ENCODE data around the gene B3GALNT1.

DNA sequence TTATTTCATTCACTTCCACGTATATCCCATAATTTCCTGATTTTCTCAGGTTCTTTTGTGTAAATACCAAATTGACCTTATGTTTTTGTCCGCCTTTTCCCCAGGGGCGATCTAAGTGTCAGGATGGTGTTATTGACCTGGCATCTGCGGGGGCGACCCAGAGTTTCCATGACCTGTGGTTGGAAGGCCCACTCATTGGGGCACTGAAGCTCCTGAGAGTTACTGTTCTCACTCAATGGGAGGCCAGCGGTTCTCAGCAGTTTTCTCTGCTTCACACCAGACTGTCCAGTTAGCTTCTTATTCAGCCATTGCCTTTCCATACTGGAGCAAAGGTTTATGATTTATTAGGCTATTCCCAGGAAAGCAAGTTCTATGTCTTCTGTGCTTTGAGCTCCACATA lies 53.3 kb downstream of the B3GALNT1 start:
- TF ChIP-seq, protein P1, sequence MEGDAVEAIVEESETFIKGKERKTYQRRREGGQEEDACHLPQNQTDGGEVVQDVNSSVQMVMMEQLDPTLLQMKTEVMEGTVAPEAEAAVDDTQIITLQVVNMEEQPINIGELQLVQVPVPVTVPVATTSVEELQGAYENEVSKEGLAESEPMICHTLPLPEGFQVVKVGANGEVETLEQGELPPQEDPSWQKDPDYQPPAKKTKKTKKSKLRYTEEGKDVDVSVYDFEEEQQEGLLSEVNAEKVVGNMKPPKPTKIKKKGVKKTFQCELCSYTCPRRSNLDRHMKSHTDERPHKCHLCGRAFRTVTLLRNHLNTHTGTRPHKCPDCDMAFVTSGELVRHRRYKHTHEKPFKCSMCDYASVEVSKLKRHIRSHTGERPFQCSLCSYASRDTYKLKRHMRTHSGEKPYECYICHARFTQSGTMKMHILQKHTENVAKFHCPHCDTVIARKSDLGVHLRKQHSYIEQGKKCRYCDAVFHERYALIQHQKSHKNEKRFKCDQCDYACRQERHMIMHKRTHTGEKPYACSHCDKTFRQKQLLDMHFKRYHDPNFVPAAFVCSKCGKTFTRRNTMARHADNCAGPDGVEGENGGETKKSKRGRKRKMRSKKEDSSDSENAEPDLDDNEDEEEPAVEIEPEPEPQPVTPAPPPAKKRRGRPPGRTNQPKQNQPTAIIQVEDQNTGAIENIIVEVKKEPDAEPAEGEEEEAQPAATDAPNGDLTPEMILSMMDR (conservative IDR thresholded peaks at IDR 0.05 in 1 of 2, IDR thresholded peaks at IDR 0.05 in 1 of 2; ENCODE audit: low read depth in 1 of 2, low read length in 2 of 2) = no peak
- no peak for TF ChIP-seq EZH2 (IDR thresholded peaks at IDR 0.05; ENCODE audit: low read length, missing control alignments)
